HG03196 (cell line): ENCODE data around the gene LRRC74B.
"Not testable (repeated sequence)": the region's sequence is repeated elsewhere in the genome, so short reads cannot be mapped to it uniquely, and the experiment has no call there.

Source experiments
- ATAC-seq: cut with Tn5 transposase; IDR thresholded peaks from one replicate; pipeline ENCODE4 v1.9.1; 2021; ENCODE audit not compliant: unreplicated experiment

The LRRC74B gene

DNA sequence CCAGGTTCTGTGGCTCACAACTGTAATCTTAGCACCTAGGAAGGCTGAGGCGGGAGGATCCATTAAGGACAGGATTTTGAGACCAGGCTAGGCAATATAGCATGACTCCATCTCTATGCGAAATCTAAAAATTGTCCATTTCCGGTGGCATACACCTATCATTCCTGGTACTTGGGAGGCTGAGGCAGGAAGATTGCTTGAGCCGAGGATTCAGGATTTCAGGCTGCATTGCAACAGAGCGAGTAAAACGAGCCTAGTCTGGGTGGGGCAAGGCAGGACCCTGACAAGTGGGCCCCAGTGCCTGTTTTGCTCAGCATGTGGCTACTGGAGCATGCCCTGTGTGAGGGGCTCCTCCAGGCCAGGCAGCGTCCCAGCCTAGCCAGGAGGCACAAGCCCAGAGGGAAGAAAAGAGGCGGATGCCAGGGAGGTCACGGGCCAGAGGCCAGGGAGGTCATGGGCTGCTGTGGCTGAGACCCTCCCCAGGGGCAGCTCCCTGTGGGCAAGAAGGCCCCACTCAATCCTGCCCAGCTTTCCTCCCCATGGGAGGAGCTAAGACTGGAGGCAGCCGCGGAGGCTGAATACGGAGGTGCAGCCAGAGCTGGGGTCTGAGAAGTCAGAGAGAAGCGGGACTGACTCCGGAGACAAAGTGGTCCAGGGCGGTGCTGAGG, 8.4 kb downstream of the LRRC74B start:
- no peak for ATAC-seq

DNA sequence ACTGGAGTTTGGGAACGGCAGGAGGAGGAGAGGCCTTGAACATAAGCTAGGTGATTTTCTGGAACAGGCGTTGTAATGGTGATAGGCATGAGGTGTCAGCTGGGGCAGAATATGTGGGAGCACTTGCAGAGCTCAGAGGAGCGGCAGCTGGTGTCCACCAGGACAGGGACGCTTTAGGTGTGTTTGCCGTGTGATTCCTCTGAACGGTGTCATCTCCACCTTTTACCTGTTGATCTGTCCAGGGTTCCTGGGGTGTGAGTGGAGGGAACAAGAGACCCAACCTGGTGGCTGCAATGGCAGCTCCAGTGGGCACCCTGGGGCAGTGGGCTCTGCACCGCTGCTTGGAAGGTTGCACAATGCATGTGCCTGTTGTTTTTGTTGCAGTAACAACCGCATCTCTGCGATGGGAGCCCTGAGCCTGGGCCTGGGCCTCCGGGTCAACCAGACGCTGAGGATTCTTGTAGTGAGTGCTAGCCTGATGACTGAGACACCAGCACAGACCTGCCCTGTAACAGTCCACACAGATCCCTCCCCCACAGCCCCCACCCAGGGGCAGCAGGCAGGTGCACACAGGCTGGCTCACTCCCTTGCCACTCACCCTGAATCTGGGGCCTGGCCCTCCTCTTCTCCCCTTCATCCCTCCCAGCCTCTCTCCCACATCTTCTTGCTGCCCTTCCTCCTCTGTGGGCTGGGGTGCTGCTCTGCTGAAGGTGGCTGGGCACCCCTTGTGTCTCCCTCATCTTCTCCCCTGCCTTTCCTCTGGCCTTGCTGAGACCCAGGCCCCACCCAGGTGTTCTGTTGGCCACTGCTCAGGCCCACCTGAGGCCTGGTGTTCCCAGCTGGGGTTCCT, 9.2 kb downstream of the LRRC74B start:
- no peak for ATAC-seq

DNA sequence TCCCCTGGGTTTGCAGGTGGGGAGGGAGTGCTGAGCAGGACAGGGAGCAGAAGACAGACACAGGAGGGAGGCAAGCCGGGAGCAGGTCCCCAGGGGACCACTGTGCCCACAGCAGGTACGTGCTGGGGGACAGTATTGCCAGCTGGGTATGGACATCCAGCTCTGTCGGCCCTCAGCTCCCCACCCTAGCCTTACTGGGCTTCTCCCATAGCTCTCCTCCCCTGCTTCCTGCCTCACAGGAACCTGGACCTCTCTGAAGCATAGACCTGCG, 9.8 kb downstream of the LRRC74B start:
- ATAC-seq, result no peak

DNA sequence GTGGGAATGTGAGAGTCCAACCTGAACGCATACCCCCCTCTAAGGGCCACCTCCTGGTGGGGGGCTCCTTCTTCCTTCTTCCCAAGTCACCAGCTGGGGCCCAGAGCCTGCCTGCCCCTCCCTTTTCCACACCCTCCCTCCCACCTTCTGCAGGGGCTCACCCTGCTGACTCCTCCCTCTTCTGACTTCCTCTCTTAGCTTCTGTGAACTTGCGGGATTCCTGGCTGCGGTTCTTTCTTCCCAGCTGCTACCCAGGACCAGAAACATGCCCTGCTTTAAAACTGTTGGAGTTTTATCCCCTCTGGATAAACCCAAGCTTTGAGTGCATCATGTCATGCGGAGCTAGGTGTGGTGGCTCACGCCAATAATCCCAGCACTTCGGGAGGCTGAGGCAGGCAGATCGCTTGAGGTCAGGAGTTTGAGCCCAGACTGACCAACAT, 10.2 kb downstream of the LRRC74B start:
- no peak for ATAC-seq

- ATAC-seq, result not testable (repeated sequence)
Measured at GRCh38 chr22:21060363-21060762, 14.6 kb downstream of the LRRC74B start.

GRCh38 chr22:21061660-21062321, 16.0 kb downstream of the LRRC74B start:
- not testable (repeated sequence) for ATAC-seq

DNA sequence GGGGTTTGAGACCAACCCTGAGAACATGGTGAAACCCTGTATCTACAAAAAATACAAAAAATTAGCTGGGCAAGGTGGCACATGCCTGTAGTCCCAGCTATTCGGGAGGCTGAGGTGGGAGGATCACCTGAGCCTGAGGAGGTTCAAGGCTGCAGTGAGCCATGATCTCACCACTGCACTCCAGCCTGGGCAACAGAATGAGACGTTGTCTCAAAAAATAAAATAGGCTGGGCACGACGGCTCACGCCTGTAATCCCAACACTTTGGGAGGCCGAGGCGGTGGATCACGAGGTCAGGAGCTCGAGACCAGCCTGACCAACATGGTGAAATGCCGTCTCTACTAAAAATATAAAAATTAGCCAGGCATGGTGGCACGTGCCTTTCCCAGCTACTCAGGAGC, 18.7 kb downstream of the LRRC74B start:
- not testable (repeated sequence) for ATAC-seq

DNA sequence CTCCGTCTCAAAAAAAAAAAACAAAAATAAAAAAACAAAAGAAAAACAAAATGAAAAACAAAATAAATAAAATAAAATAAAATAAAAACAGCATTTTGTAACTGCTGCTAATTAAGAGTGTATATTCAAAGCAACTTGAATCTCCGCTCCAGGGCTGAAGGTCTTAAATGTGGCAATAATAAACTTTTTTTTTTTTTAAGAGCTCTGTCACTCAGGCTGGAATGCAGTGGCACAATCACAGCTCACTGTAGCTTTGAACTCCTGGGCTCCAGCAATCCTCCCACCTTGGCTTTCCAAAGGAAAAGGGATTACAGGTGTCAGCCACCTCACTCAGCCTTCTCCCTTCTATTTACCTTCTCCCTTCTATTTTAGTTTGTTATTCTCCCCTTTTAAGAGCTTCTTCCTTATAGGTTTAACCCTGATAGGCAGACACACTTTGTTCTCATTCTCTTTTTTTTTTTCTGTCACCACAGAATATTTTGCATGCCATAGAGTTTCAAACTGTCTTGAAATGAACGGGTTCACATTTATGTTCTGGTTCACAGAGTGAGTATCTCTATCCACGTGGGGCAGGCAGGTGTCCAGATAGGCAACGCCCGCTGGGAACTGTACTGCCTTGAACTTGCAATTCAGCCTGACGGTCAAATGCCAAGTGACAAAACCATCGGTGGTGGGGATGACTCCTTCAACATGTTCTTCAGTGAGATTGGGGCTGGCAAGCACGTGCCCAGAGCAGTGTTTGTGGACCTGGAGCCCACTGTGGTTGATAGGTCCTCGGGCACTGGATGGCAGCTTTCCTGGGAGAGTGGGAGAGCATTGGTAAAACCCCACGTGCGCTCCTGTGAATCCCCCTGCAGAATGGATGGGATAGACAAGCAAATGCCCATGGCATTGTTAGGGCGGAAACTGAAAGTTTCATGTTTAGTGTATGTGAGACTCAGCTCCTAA, 19.4 kb downstream of the LRRC74B start:
- ATAC-seq, result no peak

- ATAC-seq, result no peak
Measured at GRCh38 chr22:21067075-21067900, 21.5 kb downstream of the LRRC74B start.

DNA sequence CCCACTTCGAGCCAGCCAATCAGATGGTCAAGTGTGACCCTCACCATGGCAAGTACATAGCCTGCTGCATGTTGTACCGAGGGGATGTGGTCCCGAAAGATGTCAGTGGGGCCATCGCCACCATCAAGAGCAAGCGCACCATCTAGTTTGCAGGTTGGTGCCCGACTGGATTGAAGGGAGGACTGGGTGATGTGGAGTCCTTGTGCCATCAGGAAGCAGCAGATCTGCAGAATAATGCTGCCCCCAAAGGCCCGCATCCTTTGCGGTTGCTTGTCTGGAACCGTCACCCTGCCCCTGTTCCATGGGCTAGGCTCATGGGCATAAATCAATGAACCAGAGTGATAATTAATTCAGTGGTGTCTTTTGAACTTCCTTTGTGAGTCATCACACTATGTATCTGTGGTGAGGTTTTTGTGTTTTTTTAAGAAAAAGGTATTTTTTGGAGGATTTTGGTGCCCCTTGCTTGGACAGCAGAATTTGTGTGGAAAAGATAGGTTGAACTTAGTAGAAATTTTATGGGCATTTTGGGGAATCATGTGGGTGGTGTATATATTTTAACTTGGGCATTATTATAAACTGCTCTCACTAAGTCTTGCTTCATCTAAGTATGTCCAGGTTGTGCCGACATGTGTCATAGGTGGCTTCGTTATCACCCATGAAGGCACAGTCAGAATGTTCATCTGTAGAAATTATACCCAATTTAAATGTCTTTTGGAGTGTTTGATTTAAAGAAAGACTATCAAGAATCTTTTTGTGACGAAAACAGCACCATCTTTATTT, 22.3 kb downstream of the LRRC74B start:
- no peak for ATAC-seq

DNA sequence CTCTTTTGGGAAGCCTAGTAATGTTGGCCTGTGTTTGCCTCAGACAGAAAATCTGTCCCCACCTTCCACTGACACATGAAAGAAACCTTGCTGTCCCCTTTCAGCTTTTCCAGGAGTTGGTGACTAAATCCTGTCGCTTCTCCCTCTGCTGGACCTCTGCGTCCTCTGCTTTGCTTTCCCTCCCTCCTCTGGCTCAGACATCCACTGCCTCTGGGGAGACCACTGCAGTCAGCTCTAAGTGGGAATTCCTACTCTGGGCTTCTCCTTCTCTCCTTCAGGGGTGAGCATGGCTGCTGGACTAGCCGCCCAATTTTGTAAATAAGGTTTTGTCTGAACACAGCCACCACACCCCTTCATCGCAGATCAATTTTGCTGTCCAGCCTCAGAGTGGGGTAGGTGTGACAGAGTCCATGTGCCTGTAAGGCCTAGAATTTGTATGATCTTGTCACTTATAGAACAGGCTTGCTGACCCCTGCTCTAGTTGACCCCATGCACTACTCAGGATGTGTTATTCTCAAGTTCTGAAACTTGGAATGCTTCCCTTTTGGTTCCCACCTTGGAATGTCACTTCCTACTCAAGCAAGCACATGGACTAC, 23.0 kb downstream of the LRRC74B start:
- no peak for ATAC-seq

- no peak for ATAC-seq
Measured at GRCh38 chr22:21069375-21069774, 23.6 kb downstream of the LRRC74B start.

GRCh38 chr22:21070690-21071615, 25.2 kb downstream of the LRRC74B start:
- no peak for ATAC-seq

DNA sequence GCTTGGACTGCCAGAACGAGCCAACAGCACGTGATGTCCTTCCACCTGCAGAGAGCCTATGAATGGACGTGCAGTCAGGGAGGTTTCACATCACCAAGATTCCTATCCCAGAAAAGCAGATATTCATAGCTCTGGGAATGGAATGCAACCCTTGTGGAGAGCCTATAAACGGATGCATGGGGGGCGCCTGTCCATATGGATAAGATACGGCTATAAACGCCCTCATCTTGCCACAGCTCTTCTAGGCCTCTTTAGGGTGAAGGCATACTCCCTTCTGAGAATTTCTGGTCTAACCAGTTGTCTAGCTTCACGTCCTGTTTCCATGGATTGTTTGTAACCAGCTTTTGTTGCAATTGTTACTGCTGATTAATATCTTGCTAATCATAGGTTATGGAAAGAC, 26.1 kb downstream of the LRRC74B start:
- not testable (repeated sequence) for ATAC-seq

DNA sequence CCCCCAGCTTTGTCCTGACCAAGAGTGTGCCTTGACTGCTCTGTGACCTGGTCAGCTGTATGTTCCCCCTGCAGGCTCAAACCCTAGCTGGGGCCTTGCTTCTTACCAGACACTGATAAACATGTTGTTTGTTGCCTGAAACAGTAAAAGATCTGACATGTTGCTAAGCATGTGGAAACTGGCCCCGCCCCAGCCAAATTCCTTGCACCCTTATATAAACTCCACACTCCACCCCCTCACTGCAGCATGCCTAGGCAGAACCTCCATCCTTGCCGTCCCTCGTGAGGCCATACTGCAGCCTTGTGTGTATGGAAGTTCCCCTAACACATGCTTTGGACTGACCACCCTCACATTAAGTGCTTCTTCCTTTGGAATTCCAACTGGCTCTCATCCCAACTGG, 27.3 kb downstream of the LRRC74B start:
- ATAC-seq, result no peak

- ATAC-seq, result no peak
Measured at GRCh38 chr22:21073482-21073881, 27.7 kb downstream of the LRRC74B start.

GRCh38 chr22:21074102-21074715, 28.5 kb downstream of the LRRC74B start:
- ATAC-seq, result no peak
